Islet of Langerhans (tissue), 1 donor: Measurements from ENCODE around the gene FGFBP1.
"Not testable (repeated sequence)": the region's sequence is repeated elsewhere in the genome, so short reads cannot be mapped to it uniquely, and the experiment has no call there.

Source experiments
- FAIRE-seq: peaks from one replicate; lab custom pipeline; 2011; peaks lifted over from hg19 to GRCh38; lab: Jason Lieb, UNC

Gene FGFBP1

DNA sequence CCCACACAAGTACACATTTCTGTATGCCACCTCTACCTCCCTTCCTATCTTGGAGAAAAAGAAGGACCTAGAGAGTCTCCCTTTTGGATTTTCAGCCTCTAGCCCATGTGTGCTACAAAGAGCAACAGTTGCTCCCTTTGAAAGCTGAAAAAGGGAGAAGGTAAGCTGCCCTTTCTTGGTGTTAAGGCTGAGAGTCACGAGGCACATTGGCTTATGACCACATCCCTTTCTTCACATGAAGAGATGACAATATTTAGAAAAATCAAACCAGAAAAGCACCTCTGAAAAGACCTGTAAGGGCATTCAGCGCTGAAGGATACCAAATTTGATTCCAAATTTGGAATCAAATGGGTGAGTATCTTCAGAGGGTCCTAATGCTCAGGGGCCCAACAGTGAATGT, 6.4 kb upstream of the FGFBP1 start:
- FAIRE-seq, result no peak

DNA sequence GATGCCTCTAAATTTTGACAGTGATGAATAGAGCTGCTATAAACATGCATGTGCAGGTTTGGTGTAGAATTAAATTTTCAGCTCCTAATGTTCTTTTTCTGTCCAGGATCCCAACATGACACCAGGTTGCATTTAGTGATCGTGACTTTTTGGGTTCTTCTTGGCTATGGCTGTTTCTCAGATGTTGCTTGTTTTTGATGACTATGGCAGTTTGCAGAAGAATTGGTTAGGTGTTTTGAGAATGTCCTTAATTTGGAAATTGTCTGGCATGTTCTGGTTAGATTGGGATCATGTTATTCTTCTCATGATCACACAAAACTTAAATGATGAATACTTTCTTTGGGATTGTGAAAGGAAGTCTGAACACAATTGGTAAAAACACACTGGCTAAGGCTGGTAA, 3.7 kb upstream of the FGFBP1 start:
- FAIRE-seq, result no peak

DNA sequence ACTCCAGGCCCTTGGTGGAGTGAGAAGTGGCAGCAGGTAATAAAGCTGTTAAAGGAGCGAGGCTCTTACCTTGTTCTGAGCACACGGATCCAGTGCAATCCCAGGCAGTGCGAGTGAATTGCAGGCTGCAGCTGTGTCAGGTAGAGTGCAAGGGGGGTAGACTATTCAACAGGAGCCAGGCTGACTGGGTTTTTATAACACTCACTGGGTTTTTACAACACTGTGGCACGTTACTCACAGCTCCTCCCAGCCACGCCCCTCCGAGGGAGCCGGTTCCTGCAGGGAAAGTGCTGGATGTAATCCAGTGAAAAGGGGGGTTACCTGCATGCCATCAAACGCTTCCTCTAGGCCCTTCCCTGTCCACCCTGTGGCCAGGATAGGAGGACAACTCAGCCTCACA, 358 bp downstream of the FGFBP1 start:
- no peak for FAIRE-seq

DNA sequence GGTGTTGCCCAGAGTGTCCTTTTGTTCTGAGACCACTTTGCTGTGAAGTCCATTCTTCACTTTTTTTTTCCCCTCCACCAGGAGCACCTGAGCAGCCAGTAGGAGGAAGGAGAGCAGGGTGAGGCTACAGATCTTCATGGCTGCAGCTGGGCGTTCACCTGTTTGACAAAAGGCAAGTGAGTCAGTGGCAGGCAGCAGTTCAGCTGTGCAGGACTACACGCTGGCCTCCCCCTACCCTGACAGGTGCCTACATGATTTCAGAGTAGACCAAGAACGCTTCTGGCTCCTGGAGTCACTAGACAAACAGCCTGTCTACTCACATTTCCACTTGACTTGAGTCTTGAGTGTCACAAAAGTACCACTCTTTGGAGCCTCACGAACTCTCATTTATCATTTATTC, 2.0 kb downstream of the FGFBP1 start:
- FAIRE-seq, result no peak

DNA sequence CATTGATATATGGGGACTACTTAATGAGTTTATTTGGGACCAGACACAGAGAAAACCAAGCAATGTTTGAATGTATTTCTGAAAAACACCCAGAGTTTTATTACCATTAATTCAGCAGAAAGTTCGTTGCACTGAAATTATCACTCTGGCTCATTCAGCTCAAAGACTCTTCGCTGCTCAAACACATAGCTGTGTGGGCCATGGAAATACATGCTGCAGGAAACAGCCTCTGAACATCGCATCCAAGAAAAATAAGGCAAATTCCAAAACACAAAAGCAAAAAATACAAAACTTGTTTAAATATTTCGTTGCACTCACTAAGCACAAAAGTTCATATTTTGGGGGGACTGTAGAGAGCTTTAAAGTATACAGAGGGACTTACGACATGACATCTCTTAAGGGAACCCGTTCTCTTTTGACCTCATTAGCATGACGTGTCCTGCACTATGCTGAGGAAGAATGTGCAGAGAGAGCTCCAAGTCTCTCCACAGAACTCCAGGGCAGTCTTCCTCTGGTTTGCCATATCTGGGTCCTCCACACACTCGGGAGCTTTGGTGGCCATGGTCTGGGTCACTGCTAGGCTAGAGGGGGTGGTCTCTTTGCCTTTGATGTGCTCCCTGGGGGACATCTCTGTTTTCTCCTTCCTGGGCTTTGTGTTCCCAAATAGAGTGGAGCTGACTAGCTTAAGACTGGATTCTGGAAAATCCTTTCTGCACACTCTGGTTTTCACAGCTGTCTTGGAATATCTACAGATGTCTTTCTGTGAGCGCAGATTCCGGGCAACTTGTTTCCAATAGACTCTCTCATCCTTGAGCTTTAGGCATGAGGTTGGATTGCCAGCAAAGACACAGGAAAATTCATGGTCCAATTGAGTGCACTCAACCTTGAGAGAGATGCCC, 2.8 kb downstream of the FGFBP1 start:
- no peak for FAIRE-seq

DNA sequence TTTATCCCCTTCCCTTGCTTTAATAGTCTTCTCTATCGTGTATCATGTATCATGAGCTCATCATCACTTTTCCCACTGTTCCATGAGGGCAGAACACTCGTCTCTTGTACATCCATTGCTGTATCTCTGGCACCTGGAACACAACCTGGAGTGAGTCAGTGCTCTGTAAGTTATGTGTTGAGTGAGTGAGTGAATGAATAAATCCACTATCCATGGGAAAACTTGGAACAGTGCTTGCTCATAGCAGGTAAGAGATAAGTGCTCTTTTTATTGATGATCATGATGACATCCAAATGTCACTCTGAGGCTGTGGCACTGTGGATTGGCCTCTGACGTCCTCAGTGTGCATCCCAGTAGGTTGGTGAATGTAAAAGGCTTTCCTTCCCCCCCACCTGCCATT, 4.3 kb downstream of the FGFBP1 start:
- no peak for FAIRE-seq

DNA sequence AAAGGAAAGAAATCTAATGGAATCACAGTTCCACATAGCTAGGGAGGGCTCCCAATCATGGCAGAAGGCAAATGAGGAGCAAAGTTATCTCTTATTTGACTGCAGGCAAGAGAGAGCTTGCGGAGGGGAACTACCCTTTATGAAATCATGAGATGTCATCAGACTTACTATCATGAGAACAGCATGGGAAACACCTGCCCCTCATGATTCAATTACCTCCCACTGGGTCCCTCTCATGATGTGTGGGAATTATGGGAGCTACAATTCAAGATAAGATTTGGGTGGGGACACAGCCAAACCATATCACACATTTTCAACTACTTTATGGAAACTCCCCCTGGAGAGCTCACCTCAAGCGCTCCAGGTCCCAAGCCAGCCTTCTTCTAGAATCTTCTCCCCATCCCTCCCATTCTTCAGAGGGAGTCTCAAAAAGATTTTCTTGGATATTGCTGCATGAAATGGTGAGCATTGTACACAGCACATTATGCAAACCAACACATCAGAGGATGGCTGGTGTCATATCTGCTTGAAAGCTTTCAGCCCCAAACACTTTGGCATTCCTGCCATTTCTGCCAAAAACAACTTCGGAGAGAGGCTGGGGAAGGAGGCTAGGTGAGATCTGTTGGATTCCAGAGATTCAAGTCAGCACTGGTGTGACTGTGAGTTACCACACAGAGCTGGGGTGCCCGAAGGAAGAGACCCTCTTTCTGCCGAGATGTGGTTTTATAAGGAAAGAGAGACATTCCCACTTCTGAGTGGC, 6.9 kb downstream of the FGFBP1 start:
- FAIRE-seq, result no peak

DNA sequence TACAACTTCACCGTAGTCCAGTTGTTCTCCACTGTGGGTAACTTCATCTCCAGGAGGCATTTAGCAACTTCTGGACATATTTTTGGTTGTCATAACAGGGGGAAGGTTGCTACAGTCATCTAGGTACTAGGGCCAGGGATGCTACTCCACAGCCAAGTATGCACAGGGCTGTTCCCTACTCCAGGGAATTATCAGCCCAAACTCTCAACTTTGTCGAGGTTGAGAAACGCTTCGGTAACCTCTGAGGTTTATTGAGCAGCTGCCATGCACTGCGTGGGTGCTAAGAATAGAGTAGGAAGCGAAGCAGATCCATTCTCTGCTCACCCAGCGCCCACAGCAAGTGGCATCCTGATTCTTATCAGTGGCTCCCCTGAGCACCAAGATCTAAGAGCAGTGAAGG, 8.2 kb downstream of the FGFBP1 start:
- FAIRE-seq, result no peak

DNA sequence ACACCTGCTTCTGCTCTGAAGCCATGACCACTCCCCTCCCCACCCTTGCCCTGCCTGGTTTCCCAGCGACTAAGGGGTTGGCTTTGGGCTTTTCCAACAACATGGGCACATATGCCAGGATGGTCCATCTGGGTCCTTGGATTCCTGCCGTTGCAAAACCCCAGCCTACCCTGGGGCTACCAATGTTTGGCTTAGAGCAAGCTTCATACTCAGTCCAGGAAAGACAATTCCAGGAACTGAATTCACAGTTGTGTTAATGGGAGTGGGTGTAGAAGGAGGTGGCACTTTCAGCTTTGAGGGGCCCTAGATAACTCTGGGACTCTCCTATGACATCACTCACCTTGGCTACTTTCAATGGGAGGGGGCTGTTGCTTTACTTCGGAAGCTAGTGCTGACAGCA, 9.0 kb downstream of the FGFBP1 start:
- no peak for FAIRE-seq

DNA sequence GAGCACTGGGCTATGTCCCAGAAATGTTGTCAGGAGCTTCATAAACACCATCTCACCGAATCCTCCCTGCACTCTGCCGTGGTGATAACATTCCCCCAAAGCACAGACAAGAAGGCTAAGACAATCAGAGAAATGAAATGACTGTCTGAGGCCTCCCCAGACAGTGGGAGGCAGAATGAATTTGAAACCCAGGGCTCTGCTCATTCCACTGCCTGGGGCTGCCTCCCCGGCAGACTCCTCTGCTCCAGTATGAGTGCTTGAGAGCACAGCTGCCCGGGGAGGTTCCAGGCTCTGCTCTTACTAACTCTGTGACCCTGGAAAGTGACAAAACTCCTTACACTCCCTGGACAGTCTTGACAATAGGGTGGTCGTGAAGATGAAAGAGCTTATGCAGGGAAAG, 9.7 kb downstream of the FGFBP1 start:
- no peak for FAIRE-seq

DNA sequence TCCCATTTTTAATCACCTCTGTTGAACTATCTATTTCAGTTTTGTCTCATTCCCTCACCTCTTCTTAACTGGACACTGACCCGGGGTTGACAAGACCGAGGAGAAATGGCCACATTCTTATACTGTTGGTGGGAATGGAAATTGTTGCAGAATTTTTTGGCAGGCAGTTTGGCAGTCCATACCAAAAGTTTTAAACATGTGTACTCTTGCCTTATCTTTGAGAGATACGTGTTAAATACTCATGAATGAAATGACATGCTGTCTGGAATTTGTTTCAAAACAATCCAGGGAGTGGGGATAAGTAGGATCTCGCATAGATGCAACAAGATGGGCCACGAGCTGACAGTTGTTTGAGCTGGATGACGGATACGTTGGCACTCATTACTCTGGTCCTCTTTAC, 12.1 kb downstream of the FGFBP1 start:
- no peak for FAIRE-seq

DNA sequence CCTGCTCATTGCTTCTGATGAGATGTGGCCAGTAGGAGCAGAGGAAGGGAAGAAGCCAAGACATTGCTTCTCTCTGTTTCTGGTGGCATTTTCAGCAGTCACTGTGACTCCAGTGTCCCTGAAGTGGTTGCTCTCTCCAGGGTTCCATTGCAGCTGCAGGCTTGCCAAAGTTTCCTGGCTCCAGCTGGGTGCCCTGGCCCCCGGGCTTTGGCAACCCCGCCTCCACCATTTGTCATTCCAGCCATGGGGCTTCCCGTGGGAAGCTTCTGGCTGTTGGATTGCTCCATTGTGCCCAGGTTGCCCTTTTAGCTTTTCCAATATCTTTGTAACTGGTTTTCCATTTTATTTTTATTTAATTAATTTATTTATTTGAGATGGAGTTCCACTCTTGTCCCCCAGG, 12.7 kb downstream of the FGFBP1 start:
- FAIRE-seq, result no peak

DNA sequence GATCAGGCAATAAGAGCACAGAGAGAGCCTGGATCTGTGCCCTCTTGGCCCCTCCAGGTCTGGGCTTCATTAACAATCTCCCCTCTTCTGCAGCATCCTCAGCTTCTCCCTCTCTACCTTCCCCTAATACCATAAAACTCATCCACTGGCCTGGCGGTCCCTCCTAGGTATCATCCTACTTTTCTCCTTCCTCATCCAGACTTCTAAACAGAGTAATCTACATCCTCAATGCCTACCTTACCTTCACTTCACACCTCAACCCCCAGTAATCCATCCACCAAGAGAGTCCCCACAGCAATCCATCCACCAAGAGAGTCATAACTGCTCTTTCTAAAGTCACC, 17.0 kb downstream of the FGFBP1 start:
- no peak for FAIRE-seq

DNA sequence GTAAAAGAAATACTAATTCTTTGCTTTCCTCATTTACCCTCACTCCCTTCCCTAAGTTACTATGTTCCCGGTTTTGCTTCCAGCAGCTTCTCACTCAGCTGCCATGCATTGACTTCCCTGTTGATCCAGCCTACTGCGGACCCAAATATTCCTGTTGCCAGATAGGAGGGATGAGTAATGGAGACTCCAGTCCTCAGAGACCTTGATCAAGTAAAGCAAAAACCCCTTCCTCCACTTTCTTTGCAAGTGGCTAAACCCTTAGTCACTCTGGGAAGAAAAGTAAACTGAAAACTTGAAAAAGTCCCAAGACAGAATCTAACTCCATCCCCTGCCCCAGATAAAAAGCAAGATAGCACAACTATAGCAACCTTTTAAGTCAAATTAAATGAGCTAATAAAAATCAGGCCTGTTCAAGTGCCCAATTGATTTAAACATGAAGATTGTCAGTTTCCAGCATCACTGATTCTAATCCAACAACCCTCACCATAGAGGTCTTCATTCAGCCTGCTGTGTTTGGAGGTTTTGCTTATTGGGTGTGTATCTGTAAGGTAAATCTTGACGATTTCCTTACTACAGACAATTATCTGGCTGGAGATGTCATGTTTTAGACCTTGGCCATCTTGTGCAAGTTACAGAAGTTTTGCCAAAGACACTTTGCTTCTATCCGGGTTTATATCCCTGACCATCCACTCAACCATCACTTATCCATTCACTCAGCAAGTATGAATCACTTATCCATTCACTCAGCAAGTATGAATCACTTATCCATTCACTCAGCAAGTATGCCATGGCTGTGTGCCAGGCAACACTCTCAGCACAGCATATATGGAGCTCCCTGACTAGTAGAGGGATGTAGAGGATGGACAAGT, 17.6 kb downstream of the FGFBP1 start:
- FAIRE-seq, result peak; percentile 93

DNA sequence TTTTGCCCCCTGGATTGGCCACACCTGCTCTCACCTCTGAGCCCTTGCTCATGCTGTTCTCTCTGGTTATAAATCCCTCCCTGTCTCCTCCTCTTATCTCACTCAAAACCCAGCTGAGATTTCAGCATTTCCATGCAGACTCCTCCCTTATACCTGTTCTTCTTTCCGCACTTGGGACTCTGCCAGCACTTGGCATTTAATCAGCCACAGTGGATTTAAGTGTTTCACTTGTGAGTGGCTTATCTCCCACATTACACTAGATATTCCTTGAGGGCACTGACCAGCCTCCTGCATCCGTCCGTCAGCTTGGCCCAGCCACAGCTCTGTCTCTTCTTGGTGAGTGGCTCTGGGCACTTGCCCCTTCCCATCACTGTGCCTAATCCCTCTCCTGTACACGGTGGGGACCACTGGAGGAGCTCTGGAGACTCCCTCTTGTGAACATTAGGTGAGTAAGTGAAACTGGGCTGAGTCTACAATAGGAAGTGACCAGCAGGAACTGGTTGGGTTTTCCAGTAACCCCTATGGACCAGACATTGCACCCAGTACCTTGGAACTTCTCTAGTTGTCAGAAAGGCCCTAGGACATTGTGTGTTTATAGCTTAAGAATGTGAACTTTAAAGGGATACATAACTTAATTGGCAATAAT, 19.9 kb downstream of the FGFBP1 start:
- no peak for FAIRE-seq

DNA sequence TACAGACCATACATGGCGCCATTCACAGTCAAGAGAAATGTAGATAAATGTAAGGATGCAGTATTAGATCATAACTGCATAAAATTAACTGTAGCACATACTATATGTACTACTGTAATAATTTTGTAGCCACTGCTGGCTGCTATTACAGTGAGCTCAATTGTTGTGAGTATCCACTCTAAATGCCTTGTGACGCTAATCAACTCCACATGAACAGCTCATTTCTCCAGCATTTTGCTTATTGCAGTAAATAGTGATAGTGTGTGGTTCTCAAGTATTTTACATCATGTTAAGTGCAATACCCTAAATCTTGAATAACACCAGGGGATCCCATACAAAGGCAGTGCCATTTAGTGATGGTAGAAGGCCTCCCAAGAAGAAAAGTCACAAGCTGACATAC, 21.2 kb downstream of the FGFBP1 start:
- no peak for FAIRE-seq

DNA sequence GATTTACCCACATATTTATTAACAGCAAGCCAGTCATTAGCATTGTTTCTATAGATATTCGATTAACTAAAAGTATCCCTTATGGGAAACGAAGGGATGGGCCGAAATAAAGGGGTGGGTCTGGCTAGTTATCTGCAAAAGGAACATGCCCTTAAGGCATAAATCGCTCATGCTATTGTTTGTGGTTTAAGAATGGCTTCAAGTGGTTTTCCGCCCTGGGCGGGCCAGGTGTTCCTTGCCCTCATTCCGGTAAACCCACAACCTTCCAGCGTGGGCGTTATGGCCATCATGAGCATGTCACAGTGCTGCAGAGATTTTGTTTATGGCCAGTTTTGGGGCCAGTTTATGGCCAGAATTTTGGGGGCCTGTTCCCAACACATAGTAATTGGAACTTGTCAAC, 22.2 kb downstream of the FGFBP1 start:
- FAIRE-seq, result not testable (repeated sequence)

DNA sequence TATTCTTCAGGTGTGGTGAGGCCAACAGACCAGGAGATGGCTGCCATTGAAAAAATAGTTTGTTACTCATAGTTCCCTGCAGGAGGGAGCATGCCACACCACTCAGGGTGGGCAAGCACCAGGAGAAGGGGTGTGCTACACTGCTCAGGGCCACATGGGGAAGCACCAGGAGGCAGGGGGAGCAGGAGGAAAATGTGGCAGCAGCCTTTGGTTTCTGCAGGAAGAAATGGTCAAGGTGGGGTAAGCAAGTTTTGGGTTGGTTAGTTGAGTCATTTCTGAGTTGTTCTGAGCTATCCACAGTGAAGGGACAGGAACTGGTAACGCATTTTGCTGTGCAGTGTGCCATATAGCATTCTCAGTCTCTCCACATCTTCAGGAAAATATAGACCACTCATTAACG, 23.8 kb downstream of the FGFBP1 start:
- no peak for FAIRE-seq

DNA sequence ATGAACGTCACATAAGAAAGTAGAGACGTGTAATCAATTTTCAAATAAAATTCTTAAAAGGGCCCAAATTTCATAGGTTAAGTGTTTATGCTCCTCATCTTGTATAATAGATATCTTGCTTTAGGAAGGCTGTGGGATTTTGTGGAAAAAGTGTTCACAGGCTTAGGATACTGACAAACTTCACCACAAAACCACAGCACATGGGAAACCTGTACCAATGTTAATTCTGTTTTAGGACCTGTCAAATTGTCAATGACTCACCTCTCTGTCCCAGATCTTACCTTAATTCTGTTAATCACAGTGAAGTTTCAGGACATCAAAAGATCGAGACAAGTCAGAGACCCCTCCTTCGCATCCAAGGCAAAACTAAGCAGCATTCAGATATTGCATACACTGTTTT, 24.2 kb downstream of the FGFBP1 start:
- FAIRE-seq, result no peak

DNA sequence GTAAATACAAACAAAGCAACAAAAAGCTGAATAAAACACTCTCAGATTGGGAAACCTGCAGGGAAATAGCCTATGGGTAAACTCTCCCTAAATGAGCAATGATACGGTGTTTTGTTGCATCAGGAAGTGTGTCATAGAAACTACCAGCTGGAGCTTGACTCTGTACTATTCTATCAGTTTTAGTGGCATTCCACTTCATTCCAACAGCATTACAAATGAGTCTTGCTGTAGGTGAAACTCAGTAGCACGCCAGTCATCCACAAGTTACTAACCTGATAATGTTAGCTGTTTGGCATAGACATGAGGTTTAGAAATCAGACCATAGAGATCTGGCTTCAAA, 24.9 kb downstream of the FGFBP1 start:
- FAIRE-seq, result no peak

DNA sequence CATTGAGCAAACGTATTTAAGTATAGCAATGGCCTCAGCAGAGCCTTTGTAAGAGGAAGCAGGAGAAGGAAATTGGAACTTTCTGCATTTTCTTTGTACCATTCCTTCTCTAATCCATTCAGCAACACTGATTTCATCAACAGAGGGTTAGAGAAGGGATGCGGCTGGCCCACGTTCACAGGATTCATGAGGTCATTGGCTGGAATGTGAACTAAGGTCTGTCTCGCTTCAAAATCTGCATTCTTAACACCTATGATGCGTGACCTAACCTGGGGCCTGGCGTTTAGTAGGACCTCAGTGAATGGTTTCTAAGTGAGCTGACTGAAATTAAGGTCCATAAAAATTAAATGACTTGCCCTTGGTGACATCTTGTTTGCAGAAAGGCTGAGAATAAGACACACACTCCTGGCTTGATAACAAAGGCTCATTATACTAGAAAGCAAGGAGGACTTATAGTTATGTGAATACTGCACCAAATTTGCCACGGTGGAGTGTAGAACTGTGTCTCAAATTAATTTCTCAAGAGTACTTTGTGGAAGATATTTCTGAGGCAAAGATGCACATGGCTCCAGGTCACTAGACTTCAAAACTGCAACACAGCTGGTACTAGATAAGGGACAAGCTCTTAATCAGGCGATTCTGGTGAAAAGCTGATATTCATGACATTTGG, 25.4 kb downstream of the FGFBP1 start:
- FAIRE-seq, result no peak

DNA sequence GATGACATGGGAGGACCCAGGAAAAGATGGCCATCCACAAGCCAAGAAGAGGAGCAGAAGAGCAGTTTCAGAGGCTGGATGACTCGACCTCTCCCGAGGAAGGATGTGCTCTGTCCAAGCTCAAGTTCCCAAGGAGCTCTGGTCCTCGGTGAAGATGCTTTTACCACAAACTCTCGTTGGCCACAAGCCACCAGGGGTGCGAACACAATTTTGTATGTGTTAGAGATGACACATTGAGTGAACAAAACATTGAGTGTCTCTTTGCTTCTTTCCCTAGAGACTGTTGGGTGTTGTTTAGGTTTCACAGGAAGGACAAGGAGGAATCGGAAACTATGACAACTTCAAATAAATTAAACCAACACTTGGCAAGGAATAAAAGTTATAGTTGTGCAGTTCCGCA, 26.3 kb downstream of the FGFBP1 start:
- no peak for FAIRE-seq
